OCI-LY7 (cell line): ENCODE data around the gene DNAH11. TPM values are rescaled to one million over a fixed set of nuclear protein-coding genes. Genes with fewer than 3 reads are reported as not detected.

ENCODE experiments used
- BruUV-seq: library from RNA; stranded (reverse); fragments of 400-500 nt; replicated peaks from 2 replicates; lab custom pipeline; 2021; lab: Mats Ljungman, UMichigan
- CTCF ChIA-PET: fragments of 300-600 bp; sonication (Branson Sonifier 250); formaldehyde crosslinking; loops from one replicate; lab custom pipeline; 2022; ENCODE audit warnings: antibody characterized with exemption; ENCODE audit not compliant: unreplicated experiment; lab: Charles Lee
- POLR2A ChIA-PET: fragments of 300-600 bp; sonication (Branson Sonifier 250); formaldehyde crosslinking; loops from one replicate; lab custom pipeline; 2022; ENCODE audit warnings: antibody characterized with exemption; lab: Charles Lee
- DNase-seq: peaks from one replicate; pipeline ENCODE4 v3.0.0-alpha.2; 2015; ENCODE audit warnings: low spot score
- H2AFZ ChIP-seq: fragments of 200-600 bp; sonication (generic), shearing (Covaris generic); 2 replicates; pipeline ENCODE4 v1.6.1; 2014; ENCODE audit warnings: mild to moderate bottlenecking, antibody characterized with exemption, low read length, moderate library complexity
- H3K27ac ChIP-seq: fragments of 200-600 bp; sonication (generic); 2 replicates; pipeline ENCODE4 v1.5.1; 2014; ENCODE audit warnings: mixed run types, low read depth, mild to moderate bottlenecking, moderate library complexity, low read length, inconsistent platforms; ENCODE audit not compliant: poor library complexity, severe bottlenecking
- H3K36me3 ChIP-seq: fragments of 200-600 bp; sonication (generic); 2 replicates; pipeline ENCODE4 v1.6.1; 2014; ENCODE audit warnings: mild to moderate bottlenecking, antibody characterized with exemption, low read length, moderate library complexity, mixed read lengths; ENCODE audit not compliant: insufficient read depth
- H3K4me1 ChIP-seq: fragments of 200-600 bp; sonication (generic); 2 replicates; pipeline ENCODE4 v1.5.1; 2014; ENCODE audit warnings: mild to moderate bottlenecking, low read length; ENCODE audit not compliant: insufficient read depth, poor library complexity, severe bottlenecking
- H3K4me2 ChIP-seq: fragments of 200-600 bp; sonication (generic); 2 replicates; pipeline ENCODE4 v1.6.1; 2014; ENCODE audit warnings: mild to moderate bottlenecking, low read length
- H3K4me3 ChIP-seq: fragments of 200-600 bp; sonication (generic); 2 replicates; pipeline ENCODE4 v1.5.1; 2014; ENCODE audit warnings: mild to moderate bottlenecking, low read depth, low read length; ENCODE audit not compliant: poor library complexity, severe bottlenecking
- H3K79me2 ChIP-seq: fragments of 200-600 bp; sonication (generic); 2 replicates; pipeline ENCODE4 v1.6.1; 2016; ENCODE audit warnings: low read depth, mild to moderate bottlenecking, low read length, moderate library complexity, mixed read lengths; ENCODE audit not compliant: insufficient read depth
- H3K9me2 ChIP-seq: fragments of 200-600 bp; sonication (generic); 2 replicates; pipeline ENCODE4 v1.6.1; 2016; ENCODE audit warnings: mild to moderate bottlenecking, low read length, mixed read lengths; ENCODE audit not compliant: insufficient read depth
- H3K9me3 ChIP-seq: fragments of 200-600 bp; sonication (generic); 2 replicates; pipeline ENCODE4 v1.6.1; 2014; ENCODE audit warnings: mild to moderate bottlenecking, mixed run types, low read length, mixed read lengths
- H4K20me1 ChIP-seq: fragments of 200-600 bp; sonication (generic); 2 replicates; pipeline ENCODE4 v1.6.1; 2014; ENCODE audit warnings: mild to moderate bottlenecking, antibody characterized with exemption, low read length, moderate library complexity, mixed read lengths; ENCODE audit not compliant: insufficient read depth
- EZH2phosphoT487 ChIP-seq: fragments of 200-600 bp; sonication (generic); IDR thresholded peaks from 2 replicates; pipeline ENCODE4 v1.6.1; 2018; ENCODE audit warnings: low read depth, borderline replicate concordance, mild to moderate bottlenecking, mixed run types, antibody characterized with exemption, low read length, moderate library complexity, mixed read lengths
- intact Hi-C: fragments of 100-400 bp; cut with micrococcal nuclease; formaldehyde crosslinking; loops from one replicate; pipeline ENCODE4 v1.10.0; 2022; ENCODE audit not compliant: unreplicated experiment
- total RNA-seq, 2 experiments: library from RNA; depleted of rRNA in 1 of 2; stranded (reverse); fragments of >200 nt in 1 of 2; shearing (Covaris generic) in 1 of 2; gene quantifications; 2 replicates each; pipeline ENCODE4 v1.2.3, GENCODE V29; 2014 to 2022
- TF ChIP-seq, protein P1 (sequence below): fragments of 200-600 bp; sonication (generic); conservative IDR thresholded peaks from 2 replicates; pipeline ENCODE4 v1.5.1; 2014; ENCODE audit warnings: mild to moderate bottlenecking, antibody characterized with exemption, low read length, moderate library complexity, mixed read lengths

Gene DNAH11
- total RNA-seq, 2 experiments from 2014 or later, result not detected

- ChIA-PET POLR2A (no interaction called here), CTCF (no interaction called here)
- no peaks in the 10 kb centered on the region for H3K9me2 ChIP-seq
- no peaks in the 10 kb centered on the region for H3K36me3 ChIP-seq
- no TSS peak for BruUV-seq
- H3K79me2 ChIP-seq, result no peaks in the 10 kb centered on the region
- H3K4me1 ChIP-seq, result no peaks in the 10 kb centered on the region
- no peaks in the 10 kb centered on the region for H3K9me3 ChIP-seq
- H3K27ac ChIP-seq, result no peak overlapping the region
- no peak for DNase-seq
- intact Hi-C loops, result no loop called here
- no peak overlapping the region for H3K4me2 ChIP-seq
- H4K20me1 ChIP-seq, result no peaks in the 10 kb centered on the region
- TF ChIP-seq, protein P1, sequence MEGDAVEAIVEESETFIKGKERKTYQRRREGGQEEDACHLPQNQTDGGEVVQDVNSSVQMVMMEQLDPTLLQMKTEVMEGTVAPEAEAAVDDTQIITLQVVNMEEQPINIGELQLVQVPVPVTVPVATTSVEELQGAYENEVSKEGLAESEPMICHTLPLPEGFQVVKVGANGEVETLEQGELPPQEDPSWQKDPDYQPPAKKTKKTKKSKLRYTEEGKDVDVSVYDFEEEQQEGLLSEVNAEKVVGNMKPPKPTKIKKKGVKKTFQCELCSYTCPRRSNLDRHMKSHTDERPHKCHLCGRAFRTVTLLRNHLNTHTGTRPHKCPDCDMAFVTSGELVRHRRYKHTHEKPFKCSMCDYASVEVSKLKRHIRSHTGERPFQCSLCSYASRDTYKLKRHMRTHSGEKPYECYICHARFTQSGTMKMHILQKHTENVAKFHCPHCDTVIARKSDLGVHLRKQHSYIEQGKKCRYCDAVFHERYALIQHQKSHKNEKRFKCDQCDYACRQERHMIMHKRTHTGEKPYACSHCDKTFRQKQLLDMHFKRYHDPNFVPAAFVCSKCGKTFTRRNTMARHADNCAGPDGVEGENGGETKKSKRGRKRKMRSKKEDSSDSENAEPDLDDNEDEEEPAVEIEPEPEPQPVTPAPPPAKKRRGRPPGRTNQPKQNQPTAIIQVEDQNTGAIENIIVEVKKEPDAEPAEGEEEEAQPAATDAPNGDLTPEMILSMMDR, result no peak
- TF ChIP-seq EZH2phosphoT487, result no peak
- no peak overlapping the region for H3K4me3 ChIP-seq
- H2AFZ ChIP-seq, result no peak overlapping the region
Measured at GRCh38 chr7:21642422-21642821, 99.6 kb downstream of the DNAH11 start.

DNA sequence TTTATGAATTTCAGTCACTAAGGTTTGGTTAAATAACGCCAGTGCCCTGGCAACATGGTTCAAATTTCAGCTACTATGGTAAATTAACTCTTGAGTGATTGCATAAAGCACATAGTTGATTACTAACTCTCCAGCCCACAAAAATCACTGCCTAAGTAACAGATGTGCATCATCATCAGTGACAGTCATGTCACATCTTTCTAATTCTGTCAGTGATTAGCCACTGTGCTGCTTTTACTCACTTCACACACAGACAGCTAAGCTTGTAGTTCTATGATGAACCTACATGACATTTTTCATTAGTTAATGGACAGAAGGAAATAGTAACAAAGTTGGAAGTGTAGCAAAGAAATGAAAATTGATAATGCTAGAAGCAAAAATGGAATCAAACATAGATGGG is 108.9 kb downstream of the DNAH11 start:
- Histone ChIP-seq H4K20me1 (no peaks in the 10 kb centered on the region), H3K36me3 (no peaks in the 10 kb centered on the region), H3K4me1 (no peaks in the 10 kb centered on the region), H2AFZ (no peak overlapping the region), H3K4me2 (no peak overlapping the region), H3K9me2 (no peaks in the 10 kb centered on the region), H3K9me3 (no peaks in the 10 kb centered on the region), H3K79me2 (no peaks in the 10 kb centered on the region), H3K4me3 (no peak overlapping the region), H3K27ac (no peak overlapping the region)
- no TSS peak for BruUV-seq
- ChIA-PET POLR2A (interaction anchor here (0.7 kb wide), 1 partner anchor 185 kb away, joined by 3 read pairs; no protein-coding TSS in a partner anchor), CTCF (no interaction called here)
- intact Hi-C loops, result no loop called here
- DNase-seq, result no peak
- no peak for TF ChIP-seq EZH2phosphoT487
- TF ChIP-seq, protein P1, result no peak

DNA sequence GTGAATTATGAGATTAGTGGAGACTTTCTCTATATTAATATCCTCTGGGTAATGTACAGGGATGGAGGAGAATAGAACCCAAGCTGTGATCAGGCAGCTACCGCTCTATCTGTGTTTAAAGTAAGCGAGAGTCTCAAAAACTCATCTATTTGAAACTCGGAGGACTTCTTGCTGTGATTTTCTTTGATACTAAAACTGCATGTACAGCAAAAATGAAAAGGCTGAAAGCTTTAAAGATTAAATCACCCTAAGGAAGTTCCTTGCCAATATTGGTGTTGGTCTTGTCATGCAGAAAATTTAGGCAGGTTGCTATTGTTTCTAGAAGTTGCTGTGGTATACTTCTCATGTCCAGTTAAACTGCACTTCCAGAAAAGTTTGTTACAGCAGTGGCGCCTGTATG is 110.8 kb downstream of the DNAH11 start:
- Histone ChIP-seq H3K9me3 (no peaks in the 10 kb centered on the region), H3K9me2 (no peaks in the 10 kb centered on the region), H3K79me2 (no peaks in the 10 kb centered on the region), H3K4me3 (no peak overlapping the region), H2AFZ (no peak overlapping the region), H3K27ac (no peak overlapping the region), H3K4me2 (no peak overlapping the region), H4K20me1 (no peaks in the 10 kb centered on the region), H3K36me3 (no peaks in the 10 kb centered on the region), H3K4me1 (no peaks in the 10 kb centered on the region)
- CTCF ChIA-PET, result no interaction called here
- intact Hi-C loops, result no loop called here
- no TSS peak for BruUV-seq
- DNase-seq, result no peak
- POLR2A ChIA-PET, result interaction anchor here (1.1 kb wide), 1 partner anchor 38 kb away, joined by 3 read pairs; no protein-coding TSS in a partner anchor
- TF ChIP-seq, protein P1, result no peak
- no peak for TF ChIP-seq EZH2phosphoT487
